Smooth muscle cell (in vitro differentiated cells): ENCODE results near the gene PHACTR2. TPM values are rescaled to one million over a fixed set of nuclear protein-coding genes. Genes with fewer than 3 reads are reported as not detected.

Experiments used
- DNase-seq: peaks from one replicate; lab custom pipeline; 2025; ENCODE audit not compliant: unreplicated experiment; lab: John Stamatoyannopoulos, UW
- H2AFZ ChIP-seq: fragments of 200-600 bp; sonication (generic); 2 replicates; pipeline ENCODE4 v1.6.0; 2016; ENCODE audit warnings: antibody characterized with exemption, low read depth, mild to moderate bottlenecking
- H3F3A ChIP-seq: fragments of 200-600 bp; sonication (generic); 2 replicates; pipeline ENCODE4 v1.6.0; 2017; ENCODE audit warnings: antibody characterized with exemption, low read depth
- H3K27ac ChIP-seq: fragments of 200-600 bp; sonication (generic); 2 replicates; pipeline ENCODE4 v1.5.1; 2016; ENCODE audit warnings: low read depth, mild to moderate bottlenecking
- H3K27me3 ChIP-seq: fragments of 200-600 bp; sonication (generic); 2 replicates; pipeline ENCODE4 v1.6.1; 2016; ENCODE audit warnings: low read depth, mild to moderate bottlenecking
- H3K36me3 ChIP-seq: fragments of 200-600 bp; sonication (generic); 2 replicates; pipeline ENCODE4 v1.5.1; 2016; ENCODE audit warnings: low read depth
- H3K4me1 ChIP-seq: fragments of 200-600 bp; sonication (generic); 2 replicates; pipeline ENCODE4 v1.5.1; 2016; ENCODE audit warnings: low read depth
- H3K4me2 ChIP-seq: fragments of 200-600 bp; sonication (generic); 2 replicates; pipeline ENCODE4 v1.6.0; 2016; ENCODE audit warnings: mild to moderate bottlenecking
- H3K4me3 ChIP-seq: fragments of 200-600 bp; sonication (generic); 2 replicates; pipeline ENCODE4 v1.5.1; 2016; ENCODE audit warnings: mild to moderate bottlenecking
- H3K79me2 ChIP-seq: fragments of 200-600 bp; sonication (generic); 2 replicates; pipeline ENCODE4 v1.6.0; 2016; ENCODE audit warnings: low read depth, mild to moderate bottlenecking
- H3K9ac ChIP-seq: fragments of 200-600 bp; sonication (generic); 2 replicates; pipeline ENCODE4 v1.6.0; 2016; ENCODE audit warnings: low read depth
- H3K9me3 ChIP-seq: fragments of 200-600 bp; sonication (generic); replicated peaks from 2 replicates; pipeline ENCODE4 v1.5.1; 2016; ENCODE audit warnings: low read depth
- H4K20me1 ChIP-seq: fragments of 200-600 bp; sonication (generic); 2 replicates; pipeline ENCODE4 v1.6.0; 2016; ENCODE audit warnings: low read depth
- WGBS: methylation state at CpG from one replicate; pipeline ENCODE4 v1.1.7; 2016; ENCODE audit warnings: low lambda C conversion rate; 5-methylcytosine and 5-hydroxymethylcytosine counted together
- polyA plus RNA-seq: library from polyadenylated mRNA; unstranded; fragments of >200 nt; fragmentation: Nextera tagmentation; extraction: Ambion mirVana; gene quantifications from 2 replicates; pipeline ENCODE4 v1.2.1, GENCODE V29; 2016
- total RNA-seq: library from RNA; depleted of rRNA; stranded (reverse); fragments of >200 nt; gene quantifications from 2 replicates; pipeline ENCODE4 v1.2.3, GENCODE V29; 2014
- TF ChIP-seq, protein P1 (sequence below): fragments of 200-600 bp; sonication (generic); IDR thresholded peaks from 2 replicates; pipeline ENCODE4 v1.5.1; 2017; ENCODE audit warnings: borderline replicate concordance, mild to moderate bottlenecking, antibody characterized with exemption; ENCODE audit not compliant: insufficient read depth, poor library complexity, severe bottlenecking

The PHACTR2 gene
- total and polyA plus RNA-seq, 2 experiments from 2014 or later: 62.7 to 80.4 TPM

GRCh38 chr6:143765422-143766184 is 87.8 kb downstream of the PHACTR2 start:
- Histone ChIP-seq H4K20me1 (no peaks in the 10 kb centered on the region), H3K4me2 (no peak overlapping the region), H3K4me3 (no peak overlapping the region), H3K9ac (no peak overlapping the region), H3F3A (peaks cover 4% of the 10 kb centered on the region), H3K27me3 (no peaks in the 10 kb centered on the region), H3K4me1 (no peaks in the 10 kb centered on the region), H3K79me2 (peaks cover 17% of the 10 kb centered on the region), H3K27ac (no peak overlapping the region), H3K36me3 (peaks cover 25% of the 10 kb centered on the region), H3K9me3 (no peaks in the 10 kb centered on the region), H2AFZ (no peak overlapping the region)
- TF ChIP-seq, protein P1, sequence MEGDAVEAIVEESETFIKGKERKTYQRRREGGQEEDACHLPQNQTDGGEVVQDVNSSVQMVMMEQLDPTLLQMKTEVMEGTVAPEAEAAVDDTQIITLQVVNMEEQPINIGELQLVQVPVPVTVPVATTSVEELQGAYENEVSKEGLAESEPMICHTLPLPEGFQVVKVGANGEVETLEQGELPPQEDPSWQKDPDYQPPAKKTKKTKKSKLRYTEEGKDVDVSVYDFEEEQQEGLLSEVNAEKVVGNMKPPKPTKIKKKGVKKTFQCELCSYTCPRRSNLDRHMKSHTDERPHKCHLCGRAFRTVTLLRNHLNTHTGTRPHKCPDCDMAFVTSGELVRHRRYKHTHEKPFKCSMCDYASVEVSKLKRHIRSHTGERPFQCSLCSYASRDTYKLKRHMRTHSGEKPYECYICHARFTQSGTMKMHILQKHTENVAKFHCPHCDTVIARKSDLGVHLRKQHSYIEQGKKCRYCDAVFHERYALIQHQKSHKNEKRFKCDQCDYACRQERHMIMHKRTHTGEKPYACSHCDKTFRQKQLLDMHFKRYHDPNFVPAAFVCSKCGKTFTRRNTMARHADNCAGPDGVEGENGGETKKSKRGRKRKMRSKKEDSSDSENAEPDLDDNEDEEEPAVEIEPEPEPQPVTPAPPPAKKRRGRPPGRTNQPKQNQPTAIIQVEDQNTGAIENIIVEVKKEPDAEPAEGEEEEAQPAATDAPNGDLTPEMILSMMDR: no peak
- no peak for DNase-seq
- 95% methylated on average over 8 of the region's 8 CpGs for WGBS

DNA sequence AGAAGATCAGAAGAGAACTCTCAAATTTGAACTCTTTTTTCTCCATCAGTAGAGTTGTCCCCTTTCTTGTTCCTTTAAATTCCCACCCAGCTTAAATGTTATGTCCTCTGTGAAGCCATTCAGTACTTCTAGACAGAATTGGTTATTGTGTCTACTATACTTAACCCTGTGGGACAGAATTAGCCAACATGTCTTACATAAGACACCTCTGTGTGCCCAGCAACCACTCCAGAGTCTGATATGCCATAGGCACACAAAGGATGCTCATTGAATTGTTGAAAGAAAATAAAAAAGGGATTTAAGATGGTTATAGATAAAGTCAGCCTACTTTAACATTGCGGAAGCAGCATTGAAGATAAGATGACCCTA is 88.4 kb downstream of the PHACTR2 start:
- H4K20me1 ChIP-seq: no peaks in the 10 kb centered on the region
- H3K4me3 ChIP-seq: no peak overlapping the region
- WGBS: 97% methylated on average over 1 of the region's 1 CpG
- DNase-seq: no peak
- TF ChIP-seq, protein P1: no peak
- H3K27ac ChIP-seq: no peak overlapping the region
- H3K4me1 ChIP-seq: no peaks in the 10 kb centered on the region
- peaks cover 17% of the 10 kb centered on the region for H3K79me2 ChIP-seq
- H3K36me3 ChIP-seq: peaks cover 25% of the 10 kb centered on the region
- no peak overlapping the region for H3K4me2 ChIP-seq
- no peak overlapping the region for H2AFZ ChIP-seq
- no peaks in the 10 kb centered on the region for H3K9me3 ChIP-seq
- peaks cover 4% of the 10 kb centered on the region for H3F3A ChIP-seq
- no peaks in the 10 kb centered on the region for H3K27me3 ChIP-seq
- H3K9ac ChIP-seq: no peak overlapping the region

DNA sequence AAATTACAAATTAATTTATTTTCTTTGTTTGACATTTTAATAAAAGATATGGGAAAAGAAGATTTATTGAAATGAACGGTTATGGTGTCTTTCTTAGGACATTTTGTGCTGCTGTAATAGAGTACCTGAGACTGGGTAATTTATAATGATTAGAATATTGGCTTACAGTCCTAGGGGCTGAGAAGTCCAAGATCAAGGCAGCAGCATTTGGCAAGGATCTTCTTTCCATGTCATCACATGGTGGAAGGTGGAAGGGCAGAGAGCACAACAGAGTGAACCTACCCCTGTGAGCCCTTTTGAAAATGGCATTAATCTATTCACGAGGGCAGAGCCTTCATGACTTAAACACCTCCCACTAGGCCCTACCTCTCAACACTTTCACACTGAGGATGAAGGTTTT is 89.7 kb downstream of the PHACTR2 start:
- no peak overlapping the region for H3K4me2 ChIP-seq
- H3K4me3 ChIP-seq: no peak overlapping the region
- TF ChIP-seq, protein P1: no peak
- peaks cover 25% of the 10 kb centered on the region for H3K36me3 ChIP-seq
- 87% methylated on average over 2 of the region's 2 CpGs for WGBS
- no peak for DNase-seq
- no peak overlapping the region for H3K27ac ChIP-seq
- peaks cover 9% of the 10 kb centered on the region for H3F3A ChIP-seq
- no peaks in the 10 kb centered on the region for H3K9me3 ChIP-seq
- H3K4me1 ChIP-seq: no peaks in the 10 kb centered on the region
- H3K79me2 ChIP-seq: peaks cover 17% of the 10 kb centered on the region
- H4K20me1 ChIP-seq: no peaks in the 10 kb centered on the region
- H3K27me3 ChIP-seq: no peaks in the 10 kb centered on the region
- H3K9ac ChIP-seq: no peak overlapping the region
- H2AFZ ChIP-seq: no peak overlapping the region
